AG09319 (cell line): ENCODE data around the gene MYG1.

Source experiments
- DNase-seq: peaks from one replicate; pipeline ENCODE4 v3.0.0-alpha.2; 2010; ENCODE audit warnings: low read depth; ENCODE audit errors: extremely low read depth
- CTCF ChIP-seq: IDR thresholded peaks from 2 replicates; pipeline ENCODE4 v1.5.1; 2011; ENCODE audit warnings: low read depth, mild to moderate bottlenecking, inconsistent platforms, low read length, moderate library complexity

The MYG1 gene

DNA sequence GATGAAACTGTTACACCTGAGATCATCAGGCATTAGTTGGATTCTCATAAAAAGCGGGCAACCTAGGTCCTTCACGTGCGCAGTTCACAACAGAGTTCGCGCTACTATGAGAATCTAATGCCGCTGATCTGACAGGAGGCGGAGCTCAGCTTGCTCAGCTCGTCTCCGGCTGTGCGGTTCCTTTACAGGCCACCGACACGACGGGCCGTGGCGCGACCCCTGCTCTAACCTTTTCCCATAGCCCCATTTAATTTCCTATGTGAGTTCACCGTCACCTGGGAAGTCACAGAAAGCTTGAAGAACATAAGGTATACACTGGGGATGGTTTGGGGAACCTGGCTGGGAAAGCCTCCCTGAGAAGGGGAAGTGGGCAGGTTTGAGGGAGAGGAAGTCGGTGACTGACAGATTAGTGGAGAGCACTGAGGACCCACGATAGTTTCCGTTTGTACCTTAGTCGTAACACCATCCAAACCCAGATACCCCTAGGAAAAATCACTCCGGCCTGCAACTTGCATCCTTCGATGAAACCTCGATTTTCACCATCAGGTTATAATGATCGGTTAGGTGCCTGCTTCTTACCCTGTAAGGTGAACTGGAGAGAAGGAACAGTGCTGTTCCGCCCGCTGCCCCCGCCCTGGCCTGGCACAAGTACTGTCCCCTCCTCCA is 24.8 kb downstream of the MYG1 start:
- TF ChIP-seq CTCF: no peak
- no peak for DNase-seq

- peak; percentile 87 for DNase-seq
- peak; percentile 79 for TF ChIP-seq CTCF
These were observed 25.4 kb downstream of the MYG1 start for GRCh38 chr12:53324779-53325510.

DNA sequence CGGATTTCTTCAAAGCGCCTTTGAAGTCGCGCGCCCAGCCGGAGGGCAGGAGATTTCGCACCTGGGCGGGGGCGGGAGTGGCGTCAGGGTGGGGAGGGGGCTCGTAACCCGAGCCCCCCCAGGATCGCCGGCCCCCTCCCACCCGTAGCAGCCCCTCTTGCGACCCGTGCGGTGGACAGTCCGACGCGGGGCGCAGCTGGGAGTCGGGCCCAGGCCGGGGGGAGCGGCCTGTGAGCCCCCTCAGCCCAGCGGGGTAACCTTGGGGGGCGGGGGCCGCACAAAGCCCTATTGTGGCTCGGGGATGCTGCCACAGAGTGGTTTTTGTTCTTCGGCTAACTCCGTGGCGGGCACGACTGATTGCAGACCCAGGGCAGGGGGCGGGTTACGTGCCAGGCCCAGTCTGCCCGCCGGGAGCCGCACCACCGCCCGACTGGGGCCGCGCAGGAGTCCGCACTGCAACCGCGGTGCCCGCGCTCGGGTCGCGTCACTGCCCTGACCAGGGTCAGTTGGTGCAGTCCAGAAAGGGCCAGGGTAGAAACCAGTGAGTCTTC is 26.1 kb downstream of the MYG1 start:
- TF ChIP-seq CTCF: no peak
- DNase-seq: no peak

- TF ChIP-seq CTCF: no peak
- DNase-seq: no peak
These were observed 27.1 kb downstream of the MYG1 start for GRCh38 chr12:53326460-53327185.

GRCh38 chr12:53327435-53328042 is 28.0 kb downstream of the MYG1 start:
- peak; percentile 35 for TF ChIP-seq CTCF
- no peak for DNase-seq

DNA sequence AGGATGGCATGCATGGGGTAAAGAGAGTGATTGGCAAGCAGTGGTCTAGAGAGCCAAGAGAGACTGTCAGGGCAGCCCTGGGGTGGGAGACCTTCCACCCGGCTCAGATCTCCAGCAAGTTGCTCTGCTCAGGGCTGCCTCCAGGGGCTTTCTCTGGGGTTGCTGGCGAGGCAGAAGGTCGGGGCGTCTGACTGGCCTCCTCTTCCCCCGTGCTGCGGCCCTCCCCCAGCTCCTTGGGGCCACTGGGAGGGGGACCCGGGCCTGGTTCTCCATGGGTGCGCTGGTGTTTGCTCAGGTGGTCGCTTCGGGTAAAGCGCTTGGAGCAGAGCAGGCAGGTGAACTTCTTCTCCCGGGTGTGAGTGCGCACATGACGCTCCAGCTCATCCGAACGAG is 28.5 kb downstream of the MYG1 start:
- TF ChIP-seq CTCF: no peak
- DNase-seq: no peak
